Measurements from ENCODE around the gene LARGE1. TPM values are rescaled to one million over a fixed set of nuclear protein-coding genes. Genes with fewer than 3 reads are reported as not detected.

The LARGE1 gene
- total and polyA plus RNA-seq, 2 of the 4 experiments (the other 2 are of a cell fraction) = 6.2 to 12.4 TPM

GRCh38 chr22:33528183-33528582 lies 392.1 kb downstream of the LARGE1 start:
- no peak for ATAC-seq (ENCODE audit: low read depth)
- no TSS peak for BruUV-seq (replicated peaks)
- no peak overlapping the region for H3K56ac ChIP-seq (ENCODE audit: extremely low read depth, insufficient read depth, low read length)

More at GRCh38 chr22:33528183-33528582, 392.1 kb downstream of the LARGE1 start:
- POLR2A ChIA-PET (ENCODE audit: unreplicated experiment) = interaction anchor here (0.7 kb wide), 1 partner anchor 56 kb away, joined by 4 read pairs; no protein-coding TSS in a partner anchor
- WGBS, 2 experiments (ENCODE audit: extremely low coverage in 2 of 2, insufficient read length in 1 of 2) = 60% methylated on average over 1 of the region's 3 CpGs; no CpG with 5 or more reads in 1 of the 2 experiments
- H3K18ac ChIP-seq (ENCODE audit: low read depth, low read length) = no peak overlapping the region
- H3K27ac ChIP-seq (ENCODE audit: insufficient read depth, low read length) = no peak overlapping the region
- H4K8ac ChIP-seq (ENCODE audit: low read depth in 2 of 2, low read length in 2 of 2) = no peak overlapping the region
- no peak overlapping the region for H3K4me3 ChIP-seq (ENCODE audit: insufficient read depth, low read depth, low read length)
- H2BK20ac ChIP-seq (ENCODE audit: low read depth, low read length) = no peak overlapping the region
- intact Hi-C loops (cut with micrococcal nuclease) (no loop called here), in situ Hi-C loops (cut with MboI; ENCODE audit: low sequenced_read_pairs) (no loop called here), dilution Hi-C loops (cut with HindIII; ENCODE audit: low sequenced_read_pairs, unreplicated experiment) (no loop called here)
- H3K36me3 ChIP-seq (ENCODE audit: control insufficient read depth, insufficient read depth, low read length) = no peaks in the 10 kb centered on the region
- no peak overlapping the region for H2AFZ ChIP-seq (replicated peaks; ENCODE audit: low read length, poor library complexity)
- H3K4ac ChIP-seq (ENCODE audit: low read depth, low read length) = no peak overlapping the region
- no peak overlapping the region for H2AK9ac ChIP-seq (replicated peaks; ENCODE audit: low read depth, low read length, poor library complexity)
- no peaks in the 10 kb centered on the region for H3K9me3 ChIP-seq (ENCODE audit: control insufficient read depth, insufficient read depth, low read length)
- H2BK120ac ChIP-seq (ENCODE audit: low read depth, low read length) = no peak overlapping the region
- no peak overlapping the region for H4K5ac ChIP-seq (ENCODE audit: low read depth, low read length)
- DNase-seq = no peak
- H3K79me1 ChIP-seq (ENCODE audit: low read depth in 1 of 2, low read length in 2 of 2) = no peaks in the 10 kb centered on the region
- no peak overlapping the region for H3K14ac ChIP-seq (replicated peaks; ENCODE audit: low read depth, low read length)
- no peak overlapping the region for H2BK15ac ChIP-seq (ENCODE audit: low read depth, low read length)
- H4K91ac ChIP-seq (ENCODE audit: insufficient read depth, low read depth, low read length) = no peak overlapping the region
- TF ChIP-seq CEBPB (IDR thresholded peaks at IDR 0.05; ENCODE audit: low read depth, low read length) = no peak
- TF ChIP-seq SMC3 (IDR thresholded peaks at IDR 0.05; ENCODE audit: low read depth, low read length) = no peak
- no peak for TF ChIP-seq USF2 (IDR thresholded peaks at IDR 0.05; ENCODE audit: low read depth, low read length)
- no peak for TF ChIP-seq CTCF (conservative IDR thresholded peaks at IDR 0.05; ENCODE audit: low read depth, low read length)
- no peak for TF ChIP-seq RFX5 (IDR thresholded peaks at IDR 0.05; ENCODE audit: low read depth, low read length)
- TF ChIP-seq CHD1 (IDR thresholded peaks at IDR 0.05; ENCODE audit: low read depth, low read length) = no peak
- TF ChIP-seq FOS (IDR thresholded peaks at IDR 0.05; ENCODE audit: low read depth, low read length) = no peak
- TF ChIP-seq BHLHE40 (IDR thresholded peaks at IDR 0.05; ENCODE audit: low read depth, low read length) = no peak
- no peak for TF ChIP-seq MXI1 (IDR thresholded peaks at IDR 0.05; ENCODE audit: borderline replicate concordance, low read depth, low read length)
- no peak for TF ChIP-seq MAFK (IDR thresholded peaks at IDR 0.05; ENCODE audit: low read depth, low read length)
- H3K27me3 ChIP-seq (ENCODE audit: control insufficient read depth, insufficient read depth, low read length) = no peaks in the 10 kb centered on the region
- no peaks in the 10 kb centered on the region for H4K20me1 ChIP-seq (ENCODE audit: insufficient read depth, low read length)
- no peak overlapping the region for H3K23ac ChIP-seq (ENCODE audit: low read depth, low read length)
- no peak overlapping the region for H3K4me2 ChIP-seq (ENCODE audit: low read depth, low read length)
- CTCF ChIA-PET = no interaction called here
- H3K4me1 ChIP-seq (ENCODE audit: control insufficient read depth, insufficient read depth, low read length) = no peaks in the 10 kb centered on the region
- H3K9me1 ChIP-seq (ENCODE audit: insufficient read depth, low read length) = no peaks in the 10 kb centered on the region
- no peak overlapping the region for H2BK5ac ChIP-seq (ENCODE audit: low read depth, low read length, poor library complexity, severe bottlenecking)
- no peak overlapping the region for H3K9ac ChIP-seq (ENCODE audit: low read depth, low read length)
- H2AK5ac ChIP-seq (ENCODE audit: low read depth, low read length) = no peak overlapping the region

All from IMR-90 (cell line).